GM12872 (cell line): Measurements from ENCODE around the gene PARP14.

ENCODE experiments used
- CTCF ChIP-seq: IDR thresholded peaks from 3 replicates; pipeline ENCODE4 v1.5.1; 2011; ENCODE audit warnings: low read depth, mild to moderate bottlenecking, low read length, moderate library complexity; ENCODE audit not compliant: insufficient read depth

PARP14 gene

GRCh38 chr3:122687298-122687697 lies 6.7 kb downstream of the PARP14 start:
- TF ChIP-seq CTCF, result no peak

DNA sequence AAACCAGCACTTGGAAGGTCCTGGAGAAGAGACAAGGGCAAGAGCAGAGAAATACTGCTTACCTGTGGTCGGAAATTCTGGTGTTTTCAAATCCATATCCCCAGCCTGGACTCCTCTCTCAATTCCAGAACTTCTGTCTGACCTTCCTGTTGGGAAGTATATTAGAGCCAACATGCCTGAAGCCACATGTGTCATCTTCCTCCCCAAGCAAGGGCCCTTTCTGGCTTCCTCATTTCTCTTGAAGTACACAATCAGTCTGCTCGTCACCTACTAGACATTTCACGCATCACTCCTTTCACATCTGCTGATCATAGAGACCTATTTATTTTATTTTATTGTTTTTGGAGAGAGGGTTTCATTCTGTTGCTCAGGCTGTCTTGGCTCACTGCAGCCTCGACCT lies 8.4 kb downstream of the PARP14 start:
- TF ChIP-seq CTCF, result no peak

DNA sequence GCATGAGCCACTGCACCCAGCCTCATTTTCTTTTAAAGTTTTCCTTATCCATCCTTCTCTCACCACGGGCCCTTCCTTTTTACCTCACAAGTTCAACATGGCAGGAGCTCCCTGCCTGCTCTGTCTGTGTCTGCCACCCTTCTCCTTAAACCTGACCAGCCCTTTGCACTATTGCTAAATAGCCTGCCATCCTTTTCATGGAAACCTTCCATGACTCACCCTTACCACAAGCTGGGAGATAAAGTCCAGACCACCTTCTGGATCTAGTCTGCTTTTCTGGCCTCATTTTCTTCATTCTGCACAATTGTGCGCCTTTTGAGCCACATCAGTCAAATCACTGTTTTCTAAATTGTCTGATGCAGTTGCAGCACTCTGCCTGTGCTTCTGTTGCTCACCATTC lies 8.9 kb downstream of the PARP14 start:
- no peak for TF ChIP-seq CTCF

GRCh38 chr3:122690096-122690495 lies 9.5 kb downstream of the PARP14 start:
- TF ChIP-seq CTCF, result no peak

DNA sequence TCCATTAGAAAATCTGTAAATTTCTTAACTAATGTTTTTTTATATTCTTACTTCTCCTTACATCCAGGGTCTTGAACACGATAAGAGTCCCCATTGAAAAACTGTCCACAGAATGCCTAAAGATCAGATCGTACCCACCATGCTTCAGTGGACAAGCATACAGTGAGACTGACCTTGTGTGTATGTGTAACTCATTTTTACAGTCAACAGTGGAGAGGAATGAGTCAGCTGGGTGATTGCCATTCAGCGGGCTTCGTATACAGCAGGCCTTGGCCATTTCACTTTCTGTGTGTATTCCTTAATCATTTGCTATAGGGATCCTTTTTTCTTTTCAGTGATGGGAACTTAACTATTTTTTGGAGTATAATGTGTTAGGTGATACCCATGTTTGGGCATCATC lies 10.6 kb downstream of the PARP14 start:
- no peak for TF ChIP-seq CTCF

DNA sequence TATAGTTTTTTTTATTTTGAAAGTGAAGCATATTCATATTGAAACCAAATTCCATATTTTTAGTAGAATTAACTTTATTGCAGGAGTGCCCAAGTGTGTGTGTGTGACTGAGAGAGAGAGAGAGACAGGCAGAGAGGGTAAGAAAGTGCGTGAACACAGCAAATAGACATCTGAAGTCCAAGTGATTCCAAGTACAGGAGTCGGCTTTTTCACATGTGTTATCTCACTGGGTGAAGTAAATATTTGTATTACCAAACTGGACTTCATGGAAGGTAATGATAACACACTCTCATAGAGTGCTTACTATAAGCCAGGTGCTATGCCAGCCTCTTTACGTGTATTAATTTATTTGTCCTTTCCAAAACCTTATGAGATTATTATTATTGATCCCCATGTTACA lies 12.0 kb downstream of the PARP14 start:
- TF ChIP-seq CTCF, result no peak

- no peak for TF ChIP-seq CTCF
Observed at GRCh38 chr3:122694966-122695365, 14.3 kb downstream of the PARP14 start.
